Measurements from ENCODE around the gene UBE2E3.

UBE2E3 gene

DNA sequence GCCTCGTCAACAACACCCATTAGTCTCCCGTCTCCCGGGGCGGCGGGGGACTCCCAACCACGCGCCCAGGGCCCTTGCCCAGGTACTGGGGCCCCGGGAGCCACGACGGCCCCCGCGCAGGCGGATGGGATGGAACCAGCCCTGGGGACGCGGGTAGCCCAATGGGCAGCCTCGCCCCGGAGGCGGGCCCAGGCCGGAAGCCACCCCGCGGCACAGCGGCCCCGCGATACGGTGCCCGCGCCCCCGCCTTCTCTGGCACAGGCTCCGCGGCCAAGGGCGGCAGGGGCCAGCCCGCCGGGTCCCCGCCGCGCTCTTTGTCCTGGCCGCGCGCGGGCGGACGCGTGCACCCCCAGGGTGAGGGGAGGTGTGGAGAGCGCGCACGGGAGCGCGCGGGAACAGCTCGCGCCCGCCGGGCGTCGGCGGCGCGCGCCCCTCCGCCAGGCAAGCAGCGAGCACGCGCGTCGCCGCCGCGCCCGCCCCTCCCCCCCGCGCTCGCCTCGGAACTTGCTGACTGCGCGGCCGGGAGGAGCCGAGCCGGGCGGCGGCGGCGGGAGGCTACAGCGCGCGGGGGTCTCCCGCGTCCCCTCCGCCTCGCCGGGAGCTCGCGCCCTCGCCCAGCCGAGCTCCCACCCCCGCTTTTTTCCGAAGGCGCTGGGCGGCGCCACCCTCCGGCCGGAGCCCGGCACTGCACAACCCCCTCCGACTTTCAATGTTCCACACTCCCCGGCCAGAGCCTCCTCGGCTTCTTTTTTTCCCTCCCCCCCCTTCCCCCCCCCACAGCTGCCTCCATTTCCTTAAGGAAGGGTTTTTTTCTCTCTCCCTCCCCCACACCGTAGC lies at the start of gene UBE2E3:
TSS of gene UBE2E3 (plus strand) at position 500 of the 837 bp plus-strand sequence. CDS start 1,438 bp downstream, outside the sequence.
- DNase-seq: peak; percentile 78

- no peak for DNase-seq
These were observed 48.6 kb upstream of the UBE2E3 start for GRCh38 chr2:180931841-180932240.

- no peak for DNase-seq
These were observed 47.1 kb upstream of the UBE2E3 start for GRCh38 chr2:180933332-180933731.

- no peak for DNase-seq
These were observed 45.5 kb upstream of the UBE2E3 start for GRCh38 chr2:180934911-180935310.

GRCh38 chr2:180937480-180937879 lies 42.9 kb upstream of the UBE2E3 start:
- peak; percentile 1 for DNase-seq

DNA sequence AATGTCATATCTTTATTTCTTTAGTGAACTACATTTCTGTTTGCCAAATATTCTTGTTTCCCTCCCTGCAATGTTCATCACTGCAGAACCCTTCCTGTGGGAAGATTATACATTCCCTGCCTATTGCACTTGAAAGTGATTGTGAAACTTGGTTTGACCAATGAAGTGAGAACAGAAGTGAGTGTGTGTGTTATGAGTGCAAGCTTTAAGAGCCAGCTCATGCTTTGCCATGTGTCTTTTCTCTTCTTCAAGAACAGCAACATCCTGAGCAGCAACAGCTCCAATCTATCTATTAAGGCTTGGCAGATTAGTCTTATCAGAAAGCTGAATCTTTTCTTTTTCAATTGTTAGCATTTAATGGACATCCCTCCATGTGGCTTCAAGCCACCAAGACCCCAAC lies 42.0 kb upstream of the UBE2E3 start:
- DNase-seq: no peak

- DNase-seq: no peak
These were observed 37.1 kb upstream of the UBE2E3 start for GRCh38 chr2:180943275-180943674.

- no peak for DNase-seq
These were observed 36.0 kb upstream of the UBE2E3 start for GRCh38 chr2:180944372-180944771.

DNA sequence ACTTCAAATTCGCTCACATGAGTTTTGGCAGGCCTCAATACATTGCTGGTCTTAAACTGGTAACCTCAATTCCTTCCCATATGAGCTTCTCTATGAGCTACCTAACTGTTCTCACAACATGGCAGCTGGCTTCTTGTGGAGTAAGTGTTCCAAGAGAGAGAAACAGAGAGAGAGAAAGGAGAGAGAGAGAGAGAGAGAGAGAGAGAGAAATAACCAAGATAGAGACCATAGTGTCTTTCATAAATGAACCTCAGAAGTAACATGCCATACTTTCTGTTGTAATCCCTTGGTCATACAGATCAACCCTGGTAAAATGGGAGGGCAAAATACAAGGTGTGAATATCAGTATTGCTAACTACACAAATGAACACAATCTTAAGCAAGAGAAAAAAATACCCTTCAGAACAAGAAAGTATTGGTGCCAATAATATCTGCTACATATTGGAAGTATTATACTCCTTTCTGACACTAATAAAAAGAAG lies 33.2 kb upstream of the UBE2E3 start:
- DNase-seq: no peak

DNA sequence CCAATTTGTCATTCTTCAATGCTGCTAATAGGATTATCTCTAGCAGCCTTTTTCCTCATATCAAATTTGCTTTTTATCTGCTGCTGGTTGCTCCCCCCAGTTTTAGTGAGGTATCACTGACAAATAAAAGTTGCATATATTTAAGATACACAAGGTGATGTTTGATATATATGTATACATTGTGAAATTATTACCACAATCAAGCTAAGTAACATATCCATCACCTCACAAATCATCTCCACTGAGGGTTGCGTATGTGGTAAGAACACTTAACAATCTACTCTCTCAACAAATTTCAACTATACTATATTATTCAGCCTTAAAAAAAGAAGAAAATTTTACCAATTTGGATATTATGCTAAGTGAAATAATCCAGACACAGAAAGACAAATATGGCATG lies 30.5 kb upstream of the UBE2E3 start:
- no peak for DNase-seq

DNA sequence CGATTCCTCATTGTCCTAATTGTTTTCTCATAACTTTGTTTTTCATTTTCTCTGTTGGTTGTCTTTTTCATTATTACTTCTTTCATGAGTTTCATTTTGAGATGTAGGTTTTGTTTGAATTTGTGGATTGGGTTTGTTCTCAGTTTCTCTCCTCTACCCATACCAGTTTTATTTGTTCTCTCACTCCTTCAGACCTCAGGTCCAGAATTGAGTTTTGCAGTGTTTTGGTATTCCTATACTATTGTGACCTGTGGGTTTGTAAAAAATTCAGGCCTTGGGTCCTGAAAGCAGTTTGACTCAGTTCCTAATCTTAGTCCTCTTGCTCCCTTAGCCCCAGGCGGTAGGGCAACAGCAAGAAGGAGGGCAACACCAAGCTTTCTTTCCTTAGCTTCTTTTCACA lies 28.3 kb upstream of the UBE2E3 start:
- no peak for DNase-seq

- DNase-seq: no peak
These were observed 27.6 kb upstream of the UBE2E3 start for GRCh38 chr2:180952731-180953336.

DNA sequence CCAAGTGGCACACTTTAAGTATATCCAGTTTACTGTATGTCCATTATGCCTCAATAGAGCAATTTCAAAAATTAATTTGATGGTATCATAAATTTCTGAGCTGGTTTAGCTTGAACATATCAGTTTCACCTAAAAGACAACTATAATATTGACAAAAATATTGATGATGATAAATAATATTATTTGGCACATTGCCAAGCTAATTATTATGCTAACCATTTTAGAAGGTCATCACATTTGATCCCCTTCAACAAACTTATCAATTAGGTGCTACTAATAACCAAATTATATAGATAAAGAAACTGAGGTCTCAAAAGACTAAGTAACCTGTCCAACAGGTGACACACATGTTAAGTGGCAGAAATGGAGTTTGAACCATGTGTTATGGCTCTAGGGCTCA lies 26.9 kb upstream of the UBE2E3 start:
- no peak for DNase-seq

DNA sequence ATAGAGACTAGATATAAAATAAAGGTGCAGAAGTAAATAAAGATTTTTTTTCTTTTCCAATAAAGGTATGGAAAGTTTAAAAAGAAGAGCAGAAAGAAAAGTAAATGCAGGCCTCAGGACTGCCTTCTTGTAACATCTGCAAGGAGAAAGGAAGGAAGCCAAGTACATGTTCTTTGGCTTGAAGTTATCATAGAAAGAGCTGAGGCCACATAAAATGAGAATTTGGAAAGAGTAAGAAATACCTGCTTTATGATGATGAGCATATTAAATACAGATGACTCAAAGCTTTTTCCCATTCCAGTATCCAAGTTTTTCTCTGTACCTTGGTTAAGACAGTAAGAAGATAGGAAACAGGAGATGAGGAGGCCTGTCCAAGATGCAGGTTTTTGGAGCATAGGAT lies 25.3 kb upstream of the UBE2E3 start:
- no peak for DNase-seq

- DNase-seq: no peak
These were observed 20.6 kb upstream of the UBE2E3 start for GRCh38 chr2:180959787-180960186.

- no peak for DNase-seq
These were observed 19.4 kb upstream of the UBE2E3 start for GRCh38 chr2:180960982-180961381.

DNA sequence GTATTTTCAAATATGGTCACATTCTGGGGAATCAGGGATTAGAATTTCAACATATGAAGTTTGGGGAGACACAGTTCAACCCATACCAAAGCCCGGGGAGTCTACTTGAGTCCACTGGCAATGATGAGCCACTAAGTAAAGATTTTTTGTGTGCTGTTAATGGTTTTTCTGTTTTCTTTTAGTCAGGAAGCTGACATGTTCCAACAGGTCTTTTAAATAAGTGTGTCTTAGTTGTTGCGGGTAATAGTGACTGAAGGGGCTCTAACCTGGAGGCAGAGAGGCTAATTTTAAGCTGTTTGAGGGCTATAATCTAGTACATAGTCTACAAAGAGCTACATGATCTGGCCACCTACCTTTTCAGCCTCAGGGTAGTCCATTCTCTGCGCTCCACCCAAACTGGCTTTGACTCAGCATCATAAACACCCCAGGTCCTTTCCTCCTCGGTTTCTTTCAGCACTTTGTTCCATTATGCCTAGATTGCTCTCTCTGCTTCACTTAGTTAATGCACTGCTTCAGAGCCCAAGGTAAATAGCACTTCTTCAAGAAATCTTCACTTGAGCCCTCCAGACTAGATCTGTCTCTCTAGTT lies 17.6 kb upstream of the UBE2E3 start:
- DNase-seq: no peak

GRCh38 chr2:180966378-180966777 lies 14.0 kb upstream of the UBE2E3 start:
- no peak for DNase-seq

- DNase-seq: no peak
These were observed 11.3 kb upstream of the UBE2E3 start for GRCh38 chr2:180969124-180969523.

GRCh38 chr2:180970016-180970415 lies 10.4 kb upstream of the UBE2E3 start:
- no peak for DNase-seq

DNA sequence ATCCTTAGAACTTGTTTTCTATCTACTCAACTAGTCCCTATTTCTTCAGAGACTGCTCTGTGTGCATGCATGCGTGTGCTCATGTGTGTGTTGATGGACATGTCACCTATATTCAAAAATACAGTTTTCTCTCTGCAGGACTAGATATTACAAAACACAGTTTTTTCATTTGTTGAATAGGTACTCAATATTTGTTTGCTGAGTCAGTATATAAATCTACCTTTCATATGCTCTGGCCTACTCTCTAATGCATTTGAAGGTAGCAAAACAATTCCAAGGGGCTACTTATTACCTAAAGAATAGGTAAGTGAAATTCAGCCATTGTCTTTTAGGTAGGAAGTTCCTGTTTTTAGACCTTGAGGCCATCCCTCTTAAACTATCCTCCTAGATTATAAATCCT lies 8.6 kb upstream of the UBE2E3 start:
- no peak for DNase-seq

GRCh38 chr2:180975585-180975984 lies 4.8 kb upstream of the UBE2E3 start:
- no peak for DNase-seq

DNA sequence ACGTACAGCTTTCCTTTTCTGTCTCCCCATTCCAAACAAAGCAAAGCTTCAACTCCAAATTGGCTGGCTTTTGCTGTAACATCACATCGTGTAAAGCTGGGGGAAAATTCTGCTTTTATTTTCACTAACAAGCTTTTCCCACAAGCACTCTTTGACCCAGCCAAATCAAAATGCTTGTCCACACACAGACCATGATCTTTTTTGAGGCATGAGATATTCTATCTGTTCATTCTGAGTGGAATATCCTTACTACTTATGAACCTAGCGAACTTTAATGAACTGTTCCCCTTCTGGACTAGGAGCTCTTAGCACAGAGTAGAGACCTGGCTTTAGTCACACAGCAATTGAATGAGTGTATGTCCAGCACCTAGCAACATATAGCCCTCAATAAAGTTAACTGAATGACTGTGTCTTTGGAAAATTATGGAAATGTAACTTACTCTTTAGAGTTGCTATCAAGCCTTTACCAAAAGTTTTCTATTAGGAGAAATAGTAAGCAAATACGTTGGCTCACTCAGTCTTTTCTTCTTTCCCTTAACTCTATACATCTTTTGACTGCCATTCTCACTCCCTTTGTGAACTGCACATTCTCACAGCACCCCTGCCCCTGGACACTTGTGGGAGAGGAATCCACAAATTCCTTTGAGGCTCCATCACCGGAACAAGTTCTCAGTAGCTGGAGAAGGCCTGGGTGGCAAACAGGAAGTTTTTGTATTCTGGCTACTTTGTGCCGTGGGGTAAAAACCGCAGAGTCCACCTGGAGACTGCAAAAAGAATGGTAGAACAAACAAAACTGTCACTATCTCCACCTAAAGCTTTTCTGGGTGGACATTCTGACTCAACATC lies 1.3 kb upstream of the UBE2E3 start:
- DNase-seq: no peak

Measured in CD4-positive, alpha-beta T cell treated with Interferon gamma for 1 hour (primary cell).